ENCODE data around the gene LSMEM2. TPM values are rescaled to one million over a fixed set of nuclear protein-coding genes. Genes with fewer than 3 reads are reported as not detected.
"Not testable (repeated sequence)": the region's sequence is repeated elsewhere in the genome, so short reads cannot be mapped to it uniquely, and the experiment has no call there.

Gene LSMEM2
- total RNA-seq, 1 donor from 2014 or later = not detected

DNA sequence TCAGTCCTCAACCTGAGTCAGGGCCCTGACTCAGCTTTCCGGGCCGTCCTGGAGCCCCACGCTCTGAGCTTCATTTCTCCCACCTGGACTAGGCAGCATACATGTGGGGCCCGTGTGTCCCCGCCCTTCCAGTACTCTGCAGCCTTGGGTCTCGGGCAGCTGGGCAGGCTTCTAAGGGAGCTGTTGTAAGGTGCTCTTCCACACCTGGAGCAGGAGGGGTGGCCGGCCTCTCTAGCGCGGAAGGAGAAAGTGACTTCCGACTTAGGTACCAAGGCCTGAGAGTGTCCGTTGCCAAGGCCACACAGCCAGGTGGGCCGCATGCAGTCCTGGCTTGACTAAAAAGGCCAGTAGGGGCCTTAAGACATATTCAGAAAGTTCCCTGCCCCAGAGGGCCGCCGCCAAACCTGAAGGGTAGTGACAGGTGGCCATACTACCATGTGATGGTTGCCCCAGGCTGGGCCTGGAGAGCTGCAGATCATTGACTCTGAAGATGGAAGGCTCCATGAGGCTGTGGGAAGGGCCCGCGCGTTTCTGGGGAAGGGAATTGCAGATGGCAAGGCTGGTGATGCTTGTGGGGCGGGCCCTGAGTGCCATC is 19.4 kb upstream of the LSMEM2 start:
- peak overlapping the region; percentile 66 for H3K4me3 ChIP-seq
- H3K36me3 ChIP-seq = peaks cover 46% of the 10 kb centered on the region
- no peaks in the 10 kb centered on the region for H3K9me3 ChIP-seq
- ATAC-seq = no peak
- TF ChIP-seq, protein P1, sequence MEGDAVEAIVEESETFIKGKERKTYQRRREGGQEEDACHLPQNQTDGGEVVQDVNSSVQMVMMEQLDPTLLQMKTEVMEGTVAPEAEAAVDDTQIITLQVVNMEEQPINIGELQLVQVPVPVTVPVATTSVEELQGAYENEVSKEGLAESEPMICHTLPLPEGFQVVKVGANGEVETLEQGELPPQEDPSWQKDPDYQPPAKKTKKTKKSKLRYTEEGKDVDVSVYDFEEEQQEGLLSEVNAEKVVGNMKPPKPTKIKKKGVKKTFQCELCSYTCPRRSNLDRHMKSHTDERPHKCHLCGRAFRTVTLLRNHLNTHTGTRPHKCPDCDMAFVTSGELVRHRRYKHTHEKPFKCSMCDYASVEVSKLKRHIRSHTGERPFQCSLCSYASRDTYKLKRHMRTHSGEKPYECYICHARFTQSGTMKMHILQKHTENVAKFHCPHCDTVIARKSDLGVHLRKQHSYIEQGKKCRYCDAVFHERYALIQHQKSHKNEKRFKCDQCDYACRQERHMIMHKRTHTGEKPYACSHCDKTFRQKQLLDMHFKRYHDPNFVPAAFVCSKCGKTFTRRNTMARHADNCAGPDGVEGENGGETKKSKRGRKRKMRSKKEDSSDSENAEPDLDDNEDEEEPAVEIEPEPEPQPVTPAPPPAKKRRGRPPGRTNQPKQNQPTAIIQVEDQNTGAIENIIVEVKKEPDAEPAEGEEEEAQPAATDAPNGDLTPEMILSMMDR (IDR thresholded peaks at IDR 0.05) = no peak
- intact Hi-C loops (cut with DNase I) = no loop called here
- no peak for DNase-seq
- peaks cover 40% of the 10 kb centered on the region for H3K4me1 ChIP-seq
- H3K27me3 ChIP-seq = no peaks in the 10 kb centered on the region
- peak overlapping the region; percentile 96 for H3K27ac ChIP-seq

DNA sequence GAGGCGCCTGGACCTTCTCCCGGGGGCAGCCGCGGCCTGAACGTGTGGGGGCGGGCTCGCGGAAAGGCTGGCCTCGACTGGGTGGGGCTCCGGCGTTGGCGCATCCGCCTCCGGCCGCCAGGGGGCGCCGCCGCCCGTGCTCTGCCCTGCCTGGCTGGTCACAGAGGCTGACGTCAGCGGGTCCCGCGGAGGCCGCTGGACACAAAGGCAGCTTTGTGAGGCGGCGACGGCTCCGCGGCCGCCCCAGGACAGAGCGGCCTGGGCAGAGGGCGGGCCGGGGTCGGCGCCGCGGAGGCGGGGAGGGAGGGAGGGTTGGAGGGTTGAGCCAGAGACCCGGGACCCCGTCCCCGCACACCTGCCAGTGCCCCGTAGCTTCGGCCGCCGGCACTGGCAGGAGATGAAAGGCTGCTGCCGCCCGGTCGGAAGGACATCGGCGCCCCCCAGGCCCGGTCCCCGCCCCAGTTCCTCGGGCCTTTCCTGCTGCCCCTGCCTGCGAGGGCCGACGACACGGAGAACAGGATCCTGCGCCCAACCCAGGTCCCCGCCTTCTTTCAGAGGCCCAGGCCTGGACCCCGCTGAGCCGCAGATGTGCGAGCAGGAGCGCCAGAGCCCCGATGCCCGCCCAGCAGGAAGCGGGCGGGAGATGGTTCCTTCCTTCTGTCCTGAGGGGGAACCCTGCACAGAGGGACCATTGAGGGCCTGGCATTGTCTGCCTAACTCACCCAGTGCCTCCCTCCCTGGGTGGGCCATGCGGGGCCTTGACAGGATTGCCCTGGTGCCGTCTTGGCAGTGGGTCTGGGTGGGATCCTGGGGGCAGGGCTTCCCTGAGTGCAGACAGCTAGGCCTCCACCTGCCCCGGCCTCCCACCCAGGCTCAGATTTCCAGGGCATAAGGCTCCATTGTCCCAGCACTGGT is 18.6 kb upstream of the LSMEM2 start:
- Histone ChIP-seq H3K4me1 (peaks cover 44% of the 10 kb centered on the region), H3K9me3 (no peaks in the 10 kb centered on the region), H3K36me3 (peaks cover 40% of the 10 kb centered on the region), H3K27me3 (no peaks in the 10 kb centered on the region), H3K4me3 (peak overlapping the region; percentile 66), H3K27ac (peak overlapping the region; percentile 96)
- peak; percentile 85 for ATAC-seq
- intact Hi-C loops (cut with DNase I) = no loop called here
- TF ChIP-seq, protein P1 (IDR thresholded peaks at IDR 0.05) = peak; percentile 95
- peak; percentile 97 for DNase-seq

DNA sequence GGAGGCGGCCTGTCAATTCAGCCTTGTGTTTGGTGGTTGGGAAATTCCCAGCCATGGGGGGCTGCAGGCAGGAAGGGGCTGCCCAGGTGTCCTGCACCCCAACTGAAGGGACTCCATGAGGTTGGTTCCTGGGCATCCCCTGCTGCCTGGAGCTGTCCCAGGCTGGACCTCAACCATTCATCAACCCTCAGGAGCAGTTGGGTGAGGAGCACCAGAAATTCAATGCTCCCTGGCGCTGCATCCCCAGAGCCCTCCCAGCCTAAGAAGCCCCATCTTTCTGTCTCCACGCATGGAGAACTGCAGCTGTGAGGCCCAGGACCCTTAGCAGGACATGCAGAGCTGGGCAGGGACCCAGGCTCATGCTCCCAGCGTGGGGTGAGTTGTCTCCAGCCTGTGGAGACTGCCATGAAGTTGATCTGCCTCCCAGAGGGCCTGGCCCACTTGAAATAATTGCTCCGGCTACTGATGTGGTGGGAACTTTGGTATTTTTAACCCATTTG is 17.9 kb upstream of the LSMEM2 start:
- no peaks in the 10 kb centered on the region for H3K9me3 ChIP-seq
- ATAC-seq (no peak), DNase-seq (no peak)
- H3K27ac ChIP-seq = peak overlapping the region; percentile 96
- H3K36me3 ChIP-seq = peaks cover 33% of the 10 kb centered on the region
- H3K4me3 ChIP-seq = peak overlapping the region; percentile 66
- TF ChIP-seq, protein P1 (IDR thresholded peaks at IDR 0.05) = no peak
- no peaks in the 10 kb centered on the region for H3K27me3 ChIP-seq
- peaks cover 52% of the 10 kb centered on the region for H3K4me1 ChIP-seq
- intact Hi-C loops (cut with DNase I) = no loop called here

DNA sequence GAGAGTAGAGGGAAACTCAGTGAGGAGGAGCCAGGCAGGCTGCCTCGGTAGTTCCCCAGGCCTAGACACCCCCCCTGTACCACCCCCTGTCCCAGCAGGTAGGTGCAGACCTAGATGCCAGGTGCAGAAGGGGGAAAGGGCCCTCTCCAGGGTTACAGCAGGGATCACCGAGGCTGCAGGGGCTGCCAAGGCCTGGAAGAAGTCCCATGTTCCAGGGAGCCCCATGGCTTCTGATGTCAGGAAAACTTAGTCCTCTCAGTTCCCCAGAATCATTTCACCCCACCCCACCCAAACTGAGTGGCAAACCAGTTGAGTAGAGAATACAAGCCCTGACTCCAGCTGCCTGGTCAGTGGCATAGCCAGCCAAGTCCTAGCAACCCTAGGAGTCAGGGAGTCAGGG is 17.4 kb upstream of the LSMEM2 start:
- peaks cover 28% of the 10 kb centered on the region for H3K36me3 ChIP-seq
- H3K27me3 ChIP-seq = no peaks in the 10 kb centered on the region
- H3K4me3 ChIP-seq = no peak overlapping the region
- no peak for ATAC-seq
- intact Hi-C loops (cut with DNase I) = no loop called here
- TF ChIP-seq, protein P1 (IDR thresholded peaks at IDR 0.05) = no peak
- H3K4me1 ChIP-seq = peaks cover 57% of the 10 kb centered on the region
- peak overlapping the region; percentile 96 for H3K27ac ChIP-seq
- H3K9me3 ChIP-seq = no peaks in the 10 kb centered on the region
- DNase-seq = no peak

DNA sequence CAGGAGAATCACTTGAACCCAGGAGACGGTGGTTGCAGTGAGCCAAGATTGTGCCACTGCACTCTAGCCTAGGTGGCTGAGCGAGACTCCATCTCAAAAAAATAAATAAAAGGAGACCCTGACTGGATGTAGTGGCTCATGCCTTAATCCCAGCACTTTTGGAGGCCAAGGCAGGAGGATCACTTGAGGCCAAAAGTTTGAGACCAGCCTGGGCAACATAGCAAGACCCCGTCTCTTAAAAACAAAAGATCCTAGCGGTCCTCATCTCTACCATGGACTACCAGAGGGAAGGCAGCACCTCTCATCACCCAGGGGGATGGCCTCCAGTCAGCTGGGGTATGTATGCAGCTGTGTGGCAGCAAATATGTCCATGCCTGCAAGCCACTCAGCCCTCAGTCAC is 16.7 kb upstream of the LSMEM2 start:
- Histone ChIP-seq H3K36me3 (peaks cover 21% of the 10 kb centered on the region), H3K4me1 (peaks cover 62% of the 10 kb centered on the region)
- H3K27ac ChIP-seq; H3K9me3 ChIP-seq; H3K4me3 ChIP-seq; H3K27me3 ChIP-seq; ATAC-seq; DNase-seq; intact Hi-C loops (cut with DNase I): not testable (repeated sequence)

DNA sequence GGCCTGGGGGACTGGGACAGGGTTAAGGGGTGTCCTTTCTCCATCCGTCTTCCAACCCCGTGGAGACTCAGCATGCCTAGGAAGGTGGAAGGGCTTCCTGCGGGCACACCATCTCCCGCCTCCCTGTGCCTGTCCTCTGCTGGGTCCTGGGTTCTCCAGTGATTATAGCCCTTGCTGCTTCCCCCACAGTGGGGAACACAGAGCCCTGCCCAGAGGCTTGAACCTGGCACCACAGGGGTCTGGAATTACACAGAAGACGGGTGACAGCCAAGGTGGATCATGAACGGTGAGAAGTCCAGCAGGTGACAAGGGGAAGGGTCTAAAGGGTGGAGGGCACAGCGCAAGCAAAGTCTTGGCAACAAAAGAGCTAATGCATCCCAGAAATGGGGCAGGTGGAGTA is 16.1 kb upstream of the LSMEM2 start:
- Histone ChIP-seq H3K4me1 (peaks cover 62% of the 10 kb centered on the region), H3K9me3 (no peaks in the 10 kb centered on the region), H3K4me3 (no peak overlapping the region), H3K27ac (no peak overlapping the region), H3K27me3 (no peaks in the 10 kb centered on the region), H3K36me3 (peaks cover 15% of the 10 kb centered on the region)
- intact Hi-C loops (cut with DNase I) = no loop called here
- TF ChIP-seq, protein P1 (IDR thresholded peaks at IDR 0.05) = no peak
- ATAC-seq (no peak), DNase-seq (no peak)
